GM21825 (cell line): ENCODE data around the gene PNPLA3.

ENCODE experiments used
- ATAC-seq: cut with Tn5 transposase; IDR thresholded peaks from one replicate; pipeline ENCODE4 v1.9.1; 2021; ENCODE audit warnings: mild to moderate bottlenecking, moderate library complexity; ENCODE audit not compliant: unreplicated experiment

PNPLA3 gene

DNA sequence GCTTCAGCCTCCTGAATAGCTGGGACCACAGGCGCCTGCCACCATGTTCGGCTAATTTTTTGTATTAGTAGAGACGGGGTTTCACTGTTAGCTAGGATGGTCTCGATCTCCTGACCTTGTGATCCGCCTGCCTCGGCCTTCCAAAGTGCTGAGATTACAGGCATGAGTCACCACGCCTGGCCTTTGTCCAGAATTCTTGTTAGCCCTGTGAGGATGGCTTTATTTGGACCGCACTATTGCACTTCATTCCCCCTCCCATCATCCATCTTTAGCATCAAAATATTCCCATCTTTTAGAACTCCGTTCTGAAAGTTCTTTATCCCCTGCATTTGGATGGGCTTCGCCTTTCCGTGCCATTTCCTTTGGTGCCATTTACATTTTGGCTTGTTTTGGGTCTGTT lies 34.3 kb downstream of the PNPLA3 start:
- ATAC-seq, result no peak

DNA sequence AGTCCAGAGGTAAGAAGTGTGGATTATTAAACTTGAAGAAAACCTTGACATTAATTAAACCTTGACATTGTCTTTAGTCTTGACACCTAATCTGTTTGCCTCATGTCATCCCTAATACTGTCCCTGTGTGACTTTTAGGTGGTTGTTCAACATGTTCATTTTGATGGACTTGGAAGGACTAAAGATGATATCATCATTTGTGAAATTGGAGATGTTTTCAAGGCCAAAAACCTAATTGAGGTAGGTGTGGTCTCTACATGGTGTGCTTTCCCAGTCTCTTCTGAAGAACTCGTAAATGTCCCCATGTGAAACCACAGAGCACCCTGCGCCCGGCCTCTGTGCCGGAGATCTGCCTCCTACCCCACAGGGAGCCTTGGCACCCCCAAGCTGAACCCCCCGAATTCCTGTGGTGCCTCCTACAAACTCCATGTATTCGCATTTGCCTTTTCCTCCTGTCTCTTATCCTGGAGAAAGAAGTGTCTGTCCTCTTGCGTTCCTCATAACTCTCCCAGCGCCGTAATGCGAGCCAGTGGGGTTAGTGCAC lies 40.8 kb downstream of the PNPLA3 start:
- ATAC-seq, result no peak

DNA sequence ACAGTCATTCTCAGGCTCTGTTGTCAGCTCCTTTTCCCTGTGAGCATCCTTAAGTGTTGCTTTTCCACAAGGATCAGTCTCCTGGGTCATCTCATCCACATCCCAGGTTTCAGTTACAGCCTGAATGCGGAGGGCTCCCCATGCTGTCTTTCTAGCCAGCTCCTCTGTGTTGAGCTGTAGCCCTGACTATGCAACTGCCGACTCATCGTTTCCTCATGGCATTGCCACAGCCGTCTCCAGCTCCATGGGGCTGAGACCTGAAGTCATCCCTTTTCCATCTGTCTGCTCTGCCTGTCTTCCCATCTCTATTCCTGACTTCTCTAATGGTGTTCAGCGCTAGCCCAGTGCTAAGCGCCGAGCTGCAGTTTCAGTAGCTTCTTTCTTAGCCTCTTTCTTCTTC lies 43.5 kb downstream of the PNPLA3 start:
- no peak for ATAC-seq

DNA sequence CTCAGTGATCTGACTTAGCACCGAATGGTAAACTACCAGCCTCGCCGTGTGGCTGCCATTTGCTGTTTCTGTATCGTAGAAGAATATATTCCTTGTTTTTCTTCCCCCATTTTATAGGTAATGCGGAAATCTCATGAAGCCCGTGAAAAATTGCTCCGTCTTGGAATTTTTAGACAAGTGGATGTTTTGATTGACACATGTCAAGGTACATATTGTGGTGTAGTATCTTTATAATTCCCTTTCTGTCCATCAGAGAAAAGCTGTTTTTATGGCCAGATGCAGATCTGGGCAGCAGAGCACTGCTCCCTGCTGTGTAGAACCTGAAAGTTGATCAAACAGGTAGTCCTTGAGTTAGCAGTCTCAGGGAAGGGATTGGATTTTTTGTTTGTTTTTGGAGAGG lies 45.0 kb downstream of the PNPLA3 start:
- ATAC-seq, result no peak

DNA sequence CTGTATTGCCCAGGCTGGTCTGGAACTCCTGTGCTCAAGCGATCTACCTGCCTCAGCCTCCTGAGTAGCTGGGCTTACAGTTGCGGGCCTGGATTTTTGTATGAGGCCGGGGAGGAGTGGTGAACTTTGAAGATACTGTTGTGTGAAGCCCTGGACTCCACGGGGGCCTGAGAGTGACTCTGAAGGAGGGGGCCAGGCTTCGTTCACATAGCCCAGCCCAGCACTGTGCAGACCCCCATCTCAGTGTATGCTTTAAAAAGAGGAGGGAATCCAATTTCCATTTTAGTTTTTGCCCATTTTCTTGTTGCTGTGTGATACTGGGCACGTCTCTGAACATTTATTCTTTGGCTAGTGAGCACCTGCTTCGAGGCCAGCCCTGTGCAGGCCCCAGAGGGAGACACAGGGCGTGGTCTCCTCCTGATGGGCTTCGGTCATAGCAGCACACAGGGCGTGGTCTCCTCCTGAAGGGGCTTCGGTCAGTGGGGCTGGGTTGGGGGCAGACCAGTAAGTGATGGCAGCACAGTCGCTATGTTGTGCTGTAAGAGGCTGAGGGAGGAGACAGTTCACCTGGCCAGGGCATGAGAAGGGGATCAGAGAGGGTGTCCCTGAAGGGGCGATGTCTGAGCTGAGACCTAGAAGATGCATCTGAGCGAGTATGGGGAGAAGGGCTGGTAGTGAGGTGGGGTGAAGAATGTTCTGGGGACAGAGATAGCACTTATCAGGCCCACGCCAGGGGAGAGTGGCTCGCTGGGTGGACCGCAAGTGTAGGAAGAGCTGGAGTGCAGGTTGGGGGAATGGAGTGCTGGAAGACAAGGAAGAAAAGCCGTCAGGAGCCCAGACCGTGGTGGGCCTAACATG lies 45.6 kb downstream of the PNPLA3 start:
- no peak for ATAC-seq

DNA sequence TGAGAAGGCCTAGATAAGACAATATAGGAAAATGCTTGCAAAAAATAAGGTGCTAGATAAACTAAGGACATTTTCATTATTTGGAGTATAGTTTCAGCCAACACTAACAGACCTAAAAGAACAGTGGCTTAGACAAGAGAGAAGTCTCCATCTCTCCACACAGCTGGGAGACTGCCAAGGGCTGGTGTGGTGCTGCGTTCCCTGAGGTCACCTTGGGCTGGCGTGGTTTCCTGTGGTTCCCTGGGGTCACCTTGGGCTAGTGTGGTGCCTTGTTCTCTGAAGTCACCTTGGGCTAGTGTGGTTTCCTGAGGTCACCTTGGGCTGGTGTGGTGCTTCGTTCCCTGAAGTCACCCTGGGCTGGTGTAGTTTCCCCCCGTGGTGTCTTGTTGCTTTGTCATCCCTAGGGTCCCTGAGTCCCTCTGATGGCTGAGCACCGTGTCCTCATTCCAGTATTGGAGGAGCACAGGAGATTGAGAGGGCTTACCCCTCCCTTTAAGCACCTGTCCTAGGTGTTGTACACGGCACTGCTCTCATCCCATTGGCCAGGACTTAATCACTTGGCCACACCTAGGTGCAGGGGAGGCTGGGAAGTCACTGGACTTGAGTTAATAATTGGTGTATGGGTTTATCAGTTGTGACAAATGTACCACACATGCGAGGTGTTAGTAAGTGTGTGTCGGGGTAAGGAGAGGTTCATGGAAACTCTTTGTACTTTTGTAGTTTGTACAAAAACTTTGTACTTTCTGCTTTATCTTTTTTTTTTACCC lies 46.6 kb downstream of the PNPLA3 start:
- ATAC-seq, result no peak

DNA sequence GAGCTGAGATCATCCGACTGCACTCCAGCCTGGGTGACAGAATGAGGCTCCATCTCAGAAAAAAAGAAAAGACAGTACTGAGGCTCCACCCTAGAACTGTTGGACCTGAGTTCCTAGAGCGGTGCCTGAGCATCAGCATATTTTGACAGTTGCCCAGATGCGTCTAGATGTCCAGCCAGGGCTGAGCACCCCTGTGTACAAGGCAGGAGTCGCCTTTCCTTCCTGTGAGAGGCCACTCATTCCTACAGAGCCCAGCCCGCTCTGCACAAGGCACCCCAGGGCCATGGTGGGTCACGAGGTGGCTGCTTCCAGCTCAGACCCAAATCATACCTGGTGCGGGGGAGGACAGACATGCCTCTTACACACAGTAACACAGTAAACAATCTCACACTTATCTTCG lies 47.5 kb downstream of the PNPLA3 start:
- ATAC-seq, result no peak

DNA sequence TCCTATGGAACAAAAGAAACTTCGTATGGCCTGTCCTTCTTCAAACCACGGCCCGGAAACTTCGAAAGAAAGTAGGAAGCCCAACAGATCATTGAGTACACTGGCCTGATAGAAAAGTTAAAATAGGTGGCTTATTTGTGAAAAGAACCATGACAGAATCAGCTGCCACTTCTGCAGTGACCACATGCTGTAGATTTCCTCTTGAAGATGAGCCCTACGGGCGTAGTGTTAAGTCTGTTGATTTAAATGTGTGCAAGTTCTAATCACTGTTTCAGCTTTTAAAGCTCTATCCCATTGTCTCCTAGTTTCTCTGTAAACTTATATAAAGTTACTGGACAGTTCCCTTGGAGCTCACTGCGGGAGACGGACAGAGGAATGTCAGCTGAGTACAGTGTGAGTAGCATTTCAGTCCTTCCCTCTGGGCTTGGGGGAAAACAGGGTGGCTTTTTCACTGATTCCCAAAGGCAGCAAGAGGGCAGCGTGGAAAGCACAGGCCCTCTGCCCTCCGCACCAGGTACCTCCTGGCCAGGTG lies 49.4 kb downstream of the PNPLA3 start:
- ATAC-seq, result no peak

DNA sequence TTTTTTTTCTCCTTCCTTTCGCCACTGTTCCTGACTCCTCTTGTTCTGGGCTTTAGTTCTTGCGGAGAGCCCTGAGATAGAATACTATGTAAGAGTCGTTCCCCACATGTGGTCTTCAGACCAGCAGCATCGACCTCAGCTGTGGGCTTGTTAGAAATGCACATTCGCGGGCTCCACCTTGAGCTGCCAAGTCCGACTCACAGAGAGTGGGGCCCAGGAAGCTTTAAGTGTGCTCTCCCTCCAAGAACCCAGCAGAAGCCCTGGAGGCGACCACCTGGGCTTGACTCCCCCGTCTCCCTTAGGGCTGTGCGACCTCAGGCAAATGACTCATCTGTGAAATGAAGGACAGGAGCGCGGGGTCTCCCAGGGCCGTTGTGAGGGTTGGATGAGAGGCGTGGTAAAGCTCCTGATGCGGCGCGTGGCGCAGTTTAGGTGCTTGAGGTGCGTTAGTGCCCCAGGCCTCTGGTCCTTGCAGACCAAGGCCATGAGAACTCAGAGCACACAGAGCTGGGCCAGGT lies 50.5 kb downstream of the PNPLA3 start:
- ATAC-seq, result no peak

DNA sequence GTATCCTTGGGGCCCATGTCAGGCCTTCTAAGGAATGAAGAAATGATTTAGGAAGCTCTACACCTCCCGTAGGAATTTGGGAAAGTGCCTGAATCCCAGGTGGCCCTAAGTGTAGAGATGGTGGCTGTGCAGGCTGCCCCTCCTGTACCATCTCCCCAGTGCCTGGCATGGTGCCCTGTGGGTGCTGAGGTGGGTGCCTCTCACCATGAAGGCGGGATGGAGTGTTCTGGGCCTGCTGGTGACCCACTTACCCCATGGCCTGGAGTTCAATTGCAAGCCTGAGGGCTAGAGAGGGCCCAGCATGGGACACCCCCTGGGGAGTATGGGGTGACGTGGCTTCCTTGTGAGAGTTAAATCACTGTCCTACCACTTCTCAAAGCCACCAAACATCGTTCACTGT lies 51.4 kb downstream of the PNPLA3 start:
- no peak for ATAC-seq

DNA sequence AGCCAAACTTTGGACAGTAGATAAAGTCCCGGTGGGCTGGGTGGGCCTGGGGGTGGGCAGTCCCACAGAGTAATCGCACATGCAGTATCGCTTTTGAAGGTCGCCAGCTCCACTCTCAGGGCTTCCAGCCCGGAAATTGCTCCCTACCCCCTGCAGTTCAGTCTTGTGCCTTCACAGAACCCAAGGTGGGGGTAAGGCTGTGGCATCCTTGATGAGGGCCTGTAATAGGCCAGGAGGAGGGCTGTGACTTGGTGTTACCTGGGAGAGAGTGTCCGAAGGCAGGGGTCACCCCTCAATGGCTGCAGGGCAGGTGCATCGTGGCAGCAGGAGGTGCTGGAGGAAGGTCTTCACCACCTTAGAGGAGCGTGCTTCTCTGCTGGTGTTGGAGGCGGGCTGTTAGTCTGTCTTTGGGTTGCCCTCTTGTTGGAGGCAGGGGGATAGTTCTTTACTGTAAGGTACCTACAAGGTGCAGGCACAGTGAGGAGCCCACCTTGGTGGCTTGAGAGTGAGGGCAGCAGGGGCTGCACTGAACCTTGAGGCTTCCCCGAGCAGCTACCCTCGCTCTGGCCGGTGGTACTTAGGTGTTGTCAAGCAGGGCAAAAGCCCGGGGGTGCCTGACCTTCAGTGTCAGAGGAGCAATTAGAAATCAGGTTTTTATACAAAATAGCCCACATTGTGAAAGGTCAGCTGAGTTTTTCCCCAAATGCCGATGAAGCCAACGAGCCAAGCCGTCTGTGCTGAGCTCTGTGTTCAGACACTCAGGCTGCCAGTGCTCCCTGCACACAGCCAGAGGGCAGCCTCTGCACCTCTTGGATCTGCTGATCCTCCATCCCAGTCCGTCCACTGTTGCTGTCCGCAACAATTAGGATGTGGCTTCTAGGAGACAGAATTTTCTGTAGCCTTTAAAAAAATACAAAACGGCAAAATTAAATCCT lies 53.5 kb downstream of the PNPLA3 start:
- ATAC-seq, result no peak

DNA sequence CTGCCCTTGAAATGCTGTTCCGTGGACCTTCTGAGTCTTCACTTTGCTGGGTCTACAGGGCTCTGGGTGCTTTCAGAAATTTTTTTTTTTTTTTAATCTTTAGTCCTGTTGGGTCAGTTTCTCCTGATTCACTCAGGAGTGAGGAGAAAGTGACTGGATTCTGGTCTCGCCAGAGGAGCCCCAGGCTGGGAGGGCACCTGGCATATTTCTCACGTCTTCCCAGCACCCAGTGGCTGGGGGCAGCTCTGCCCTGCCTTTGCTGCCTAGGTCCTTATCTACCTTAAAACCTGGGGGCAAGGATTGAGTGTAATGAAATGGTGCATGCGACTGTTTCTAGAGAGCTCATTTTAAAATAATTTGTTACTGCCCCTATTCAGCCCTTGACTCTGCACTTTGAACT lies 55.0 kb downstream of the PNPLA3 start:
- ATAC-seq, result no peak

DNA sequence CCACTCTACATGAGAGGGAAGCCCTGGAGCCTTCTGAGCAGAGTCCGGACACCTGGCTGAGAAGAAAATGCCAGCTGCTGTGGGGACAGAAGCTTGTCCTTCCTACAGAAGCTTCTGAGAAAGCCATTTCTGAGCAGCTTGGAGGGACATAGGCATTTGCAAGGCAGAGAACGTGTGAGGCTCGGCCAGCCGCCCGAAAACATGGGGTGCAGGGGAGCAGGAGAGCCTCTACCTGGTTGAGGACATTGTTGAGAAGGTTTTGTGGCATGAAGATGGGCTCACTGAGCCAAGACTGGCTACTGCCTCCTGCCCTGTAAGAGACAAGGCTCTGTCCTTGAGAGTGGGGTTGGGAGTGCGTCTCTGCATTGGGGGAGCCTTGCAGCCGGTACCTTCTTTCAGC lies 57.0 kb downstream of the PNPLA3 start:
- ATAC-seq, result no peak

DNA sequence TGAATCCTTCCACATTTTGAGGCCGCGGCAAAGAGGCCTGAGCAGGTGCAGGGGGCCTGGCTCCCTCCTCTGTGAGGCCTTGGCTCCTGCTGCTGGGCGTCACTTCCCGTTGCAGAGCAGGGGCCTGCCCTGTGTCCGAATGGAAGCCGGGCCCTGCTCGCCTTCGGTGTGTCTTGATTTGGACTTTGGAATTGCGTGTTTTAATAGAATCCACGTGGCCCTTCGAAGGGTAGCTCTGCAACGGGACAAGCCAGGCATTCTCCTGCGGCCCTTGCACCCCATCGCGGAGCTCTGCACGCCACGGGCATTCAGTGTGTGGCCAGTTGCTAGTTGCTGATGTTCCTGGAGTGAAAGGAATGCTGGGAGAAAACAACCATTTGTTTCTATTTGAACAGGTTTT lies 57.4 kb downstream of the PNPLA3 start:
- no peak for ATAC-seq

DNA sequence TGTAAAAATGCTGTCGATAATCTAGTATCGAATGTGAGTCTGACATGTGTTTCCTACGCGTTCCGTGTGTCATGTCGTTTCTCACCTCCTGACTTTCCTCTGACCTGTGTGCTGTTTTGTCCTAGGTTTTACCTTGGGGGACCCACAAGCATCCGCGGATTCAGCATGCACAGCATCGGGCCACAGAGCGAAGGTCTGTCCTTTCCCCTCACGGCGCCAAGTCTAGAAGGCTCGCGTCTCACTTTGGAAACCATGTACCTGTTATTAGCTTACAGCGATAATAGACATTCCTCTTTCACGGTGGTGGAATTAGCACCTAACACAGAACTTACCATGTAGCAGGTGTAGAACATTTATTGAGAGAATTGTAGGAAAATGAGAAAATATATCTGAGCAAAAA lies 60.2 kb downstream of the PNPLA3 start:
- ATAC-seq, result no peak

DNA sequence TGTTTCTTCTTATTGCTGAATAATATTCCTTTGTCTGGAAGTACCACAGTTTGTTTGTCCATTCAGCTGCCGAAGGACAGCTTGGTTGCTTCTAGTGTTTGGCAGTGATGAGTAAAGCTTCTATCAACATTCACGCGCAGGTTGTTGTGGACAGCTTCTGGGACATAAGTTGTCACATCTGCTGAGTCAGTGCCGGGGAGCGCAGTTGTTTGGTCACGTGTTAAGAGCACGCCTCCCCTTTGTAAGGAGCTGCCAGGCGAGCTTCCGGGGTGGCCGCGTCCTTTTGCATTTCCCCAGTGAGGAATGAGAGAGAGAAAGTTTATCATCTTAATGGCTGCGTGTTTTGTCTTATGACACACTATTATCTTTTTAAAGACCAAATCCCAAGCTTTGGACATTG lies 61.9 kb downstream of the PNPLA3 start:
- ATAC-seq, result no peak

DNA sequence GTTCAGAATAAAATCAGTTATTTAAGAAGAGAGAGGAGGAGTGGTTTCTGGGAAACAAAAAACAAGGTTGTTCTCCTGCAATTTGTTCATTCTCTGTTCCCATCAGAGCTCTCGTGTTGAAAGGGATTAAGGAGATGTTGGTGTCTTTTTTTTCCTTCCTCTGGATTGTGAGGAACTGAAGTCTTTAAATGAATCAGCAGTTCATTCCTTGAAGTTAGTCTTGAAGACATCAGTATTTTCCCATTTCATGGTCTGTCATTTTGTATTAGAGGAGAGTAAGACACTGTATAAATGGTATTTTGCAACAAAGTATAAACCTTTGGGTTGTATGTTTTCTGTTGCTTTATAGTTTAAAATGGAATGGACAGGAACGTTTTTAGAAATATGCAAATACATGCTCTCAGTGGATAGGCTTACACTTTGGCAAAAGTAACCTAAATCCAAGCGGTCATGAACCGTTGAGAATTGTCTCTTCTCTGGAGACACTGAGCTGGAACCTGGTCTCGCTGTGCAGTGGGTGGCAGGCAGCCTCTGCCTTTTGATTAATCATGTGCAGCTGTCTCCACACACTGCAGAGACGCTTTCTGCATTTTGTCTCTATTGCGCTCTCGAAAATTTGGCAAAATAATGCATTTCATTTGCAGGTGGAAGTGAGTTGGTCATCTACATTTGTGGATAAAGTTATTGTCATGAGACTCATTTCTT lies 64.7 kb downstream of the PNPLA3 start:
- ATAC-seq, result no peak

DNA sequence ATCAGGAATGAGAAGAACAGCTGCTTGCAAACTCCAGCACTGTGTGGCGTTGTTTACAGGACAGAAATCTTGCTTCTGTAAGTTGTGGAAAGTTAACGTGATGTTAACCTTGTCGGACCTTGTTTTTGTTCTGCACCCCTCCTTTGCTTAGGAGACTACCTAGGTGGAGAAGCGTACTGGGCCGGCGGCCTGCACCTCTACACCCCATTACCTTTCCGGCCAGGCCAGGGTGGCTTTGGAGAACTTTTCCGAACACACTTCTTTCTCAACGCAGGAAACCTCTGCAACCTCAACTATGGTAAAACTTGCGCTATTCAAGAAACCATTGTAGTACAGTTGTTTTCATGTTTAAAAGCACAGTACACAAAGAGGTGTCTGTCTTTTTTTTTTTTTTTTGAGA lies 65.4 kb downstream of the PNPLA3 start:
- ATAC-seq, result no peak

DNA sequence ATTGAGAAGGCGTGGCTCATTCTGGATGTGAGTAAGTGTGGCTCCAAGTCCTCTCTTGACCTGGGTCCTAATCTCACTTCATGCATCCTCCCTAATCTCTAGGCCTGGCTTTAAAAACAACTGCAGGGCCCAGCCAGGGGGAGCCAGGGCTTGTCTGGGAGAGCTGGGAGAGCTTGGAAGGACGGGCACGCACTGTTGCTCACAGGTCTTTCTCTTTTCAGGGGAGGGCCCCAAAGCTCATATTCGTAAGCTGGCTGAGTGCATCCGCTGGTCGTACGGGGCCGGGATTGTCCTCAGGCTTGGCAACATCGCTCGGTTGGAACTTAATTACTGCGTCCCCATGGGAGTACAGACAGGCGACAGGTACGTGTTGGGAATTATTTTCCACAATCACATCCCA lies 66.4 kb downstream of the PNPLA3 start:
- ATAC-seq, result no peak
